ENCODE measurements around the gene CYSTM1. TPM values are rescaled to one million over a fixed set of nuclear protein-coding genes. Genes with fewer than 3 reads are reported as not detected.
A peak's percentile ranks its signal among the peaks of the same experiment; 100 is the strongest.
"Not testable (repeated sequence)": the region's sequence is repeated elsewhere in the genome, so short reads cannot be mapped to it uniquely, and the experiment has no call there.

The CYSTM1 gene
- total RNA-seq, 2 donors from 2014 or later = 7.8 to 8.8 TPM

DNA sequence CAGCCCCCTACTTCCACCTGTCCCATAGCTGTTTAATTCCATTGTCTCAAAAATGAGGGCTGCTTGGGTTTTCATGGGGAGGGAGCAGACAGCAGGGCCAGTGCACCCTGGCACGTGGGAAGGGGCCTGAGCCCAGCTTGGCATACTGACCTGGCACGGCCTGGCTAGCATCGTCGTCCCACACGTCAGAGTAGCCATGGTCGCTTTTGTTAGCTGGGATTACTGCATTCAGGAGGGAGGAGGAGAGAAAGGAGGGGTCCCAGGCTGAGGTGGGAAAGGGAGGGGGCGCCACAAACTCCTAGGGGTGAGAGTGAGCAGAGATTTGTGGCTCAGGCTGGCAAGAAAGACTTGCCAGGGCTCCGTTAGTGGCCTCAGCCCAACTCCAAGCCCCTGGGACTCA, 21.1 kb upstream of the CYSTM1 start:
- no peak for DNase-seq
- no peaks in the 10 kb centered on the region for H3K36me3 Mint-ChIP-seq (ENCODE audit: low read depth)
- peak overlapping the region; percentile 70 for H3K27ac Mint-ChIP-seq
- H3K4me1 Mint-ChIP-seq = peaks cover 10% of the 10 kb centered on the region
- ATAC-seq = no peak
- H3K9me3 ChIP-seq (ENCODE audit: control insufficient read depth, low read length, poor library complexity, severe bottlenecking) = no peaks in the 10 kb centered on the region
- H3K27me3 Mint-ChIP-seq = no peaks in the 10 kb centered on the region
- H3K4me3 Mint-ChIP-seq = no peak overlapping the region

- not testable (repeated sequence) for ATAC-seq
These were observed 20.1 kb upstream of the CYSTM1 start for GRCh38 chr5:140154710-140155381.

GRCh38 chr5:140157032-140157781, 17.8 kb upstream of the CYSTM1 start:
- peaks cover 3% of the 10 kb centered on the region for H3K36me3 Mint-ChIP-seq (ENCODE audit: low read depth)
- no peaks in the 10 kb centered on the region for H3K27me3 Mint-ChIP-seq
- H3K4me3 Mint-ChIP-seq = peak overlapping the region; percentile 71
- H3K4me1 Mint-ChIP-seq = peaks cover 9% of the 10 kb centered on the region
- ATAC-seq (peak; percentile 100), DNase-seq (peak; percentile 70 to 86 (median 75))
- no peaks in the 10 kb centered on the region for H3K9me3 ChIP-seq (ENCODE audit: control insufficient read depth, low read length, poor library complexity, severe bottlenecking)
- H3K27ac Mint-ChIP-seq = peak overlapping the region; percentile 65

More at GRCh38 chr5:140154710-140155381, 20.1 kb upstream of the CYSTM1 start:
- H3K9me3 ChIP-seq (ENCODE audit: control insufficient read depth, low read length, poor library complexity, severe bottlenecking); DNase-seq; H3K4me3 Mint-ChIP-seq; H3K27me3 Mint-ChIP-seq; H3K36me3 Mint-ChIP-seq (ENCODE audit: low read depth): not testable (repeated sequence)
- Mint-ChIP-seq H3K4me1 (peaks cover 13% of the 10 kb centered on the region), H3K27ac (peak overlapping the region; percentile 70)

- no peaks in the 10 kb centered on the region for H3K9me3 ChIP-seq (ENCODE audit: control insufficient read depth, low read length, poor library complexity, severe bottlenecking)
- Mint-ChIP-seq H3K27ac (no peak overlapping the region), H3K4me1 (peaks cover 9% of the 10 kb centered on the region), H3K36me3 (ENCODE audit: low read depth) (peaks cover 3% of the 10 kb centered on the region), H3K27me3 (peaks cover 5% of the 10 kb centered on the region), H3K4me3 (no peak overlapping the region)
- DNase-seq (no peak), ATAC-seq (no peak)
These were observed 15.7 kb upstream of the CYSTM1 start for GRCh38 chr5:140159014-140159927.

DNA sequence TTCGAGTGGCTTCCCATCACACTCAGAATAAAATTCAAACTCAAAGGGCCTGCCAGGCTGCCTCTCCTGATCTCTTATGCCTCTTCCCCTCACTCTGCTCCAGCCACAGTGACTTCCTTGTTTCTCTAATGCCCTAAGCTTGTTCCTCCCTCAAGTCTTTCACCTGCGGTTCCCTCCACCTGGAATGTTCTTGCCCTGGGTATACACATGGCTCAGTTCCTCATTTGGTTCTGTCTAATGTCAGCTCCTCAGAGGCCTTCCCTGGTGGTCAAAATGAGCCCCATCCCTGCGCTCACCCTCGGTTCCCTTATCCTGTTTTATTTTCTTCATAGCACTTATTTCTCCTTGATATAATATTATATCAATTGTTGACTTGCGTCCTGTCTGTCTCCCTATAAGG, 12.7 kb upstream of the CYSTM1 start:
- H3K9me3 ChIP-seq (ENCODE audit: control insufficient read depth, low read length, poor library complexity, severe bottlenecking) = no peaks in the 10 kb centered on the region
- H3K4me3 Mint-ChIP-seq = no peak overlapping the region
- ATAC-seq (no peak), DNase-seq (no peak)
- peaks cover 3% of the 10 kb centered on the region for H3K36me3 Mint-ChIP-seq (ENCODE audit: low read depth)
- no peak overlapping the region for H3K27ac Mint-ChIP-seq
- H3K27me3 Mint-ChIP-seq = peaks cover 5% of the 10 kb centered on the region
- H3K4me1 Mint-ChIP-seq = peaks cover 3% of the 10 kb centered on the region

DNA sequence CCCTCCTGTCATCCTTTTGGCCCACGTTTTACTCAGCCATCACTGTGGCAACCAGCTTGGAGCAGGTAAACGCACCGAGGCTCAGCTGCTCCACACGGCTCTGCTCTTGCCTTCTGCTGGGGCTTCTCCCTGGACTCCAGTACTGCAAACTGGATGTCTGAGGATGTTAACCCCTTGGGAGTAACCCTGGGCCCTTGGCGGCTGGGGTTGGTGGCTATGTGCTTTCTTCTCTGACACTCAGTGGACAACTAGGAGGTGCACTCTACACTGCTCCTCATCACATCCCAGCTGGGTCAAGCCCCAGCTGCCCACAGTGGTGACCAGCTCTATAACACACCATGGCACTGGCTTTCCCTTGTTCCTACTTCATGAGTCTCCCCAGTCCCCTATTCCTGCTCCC, 12.2 kb upstream of the CYSTM1 start:
- H3K4me1 Mint-ChIP-seq = peaks cover 3% of the 10 kb centered on the region

DNA sequence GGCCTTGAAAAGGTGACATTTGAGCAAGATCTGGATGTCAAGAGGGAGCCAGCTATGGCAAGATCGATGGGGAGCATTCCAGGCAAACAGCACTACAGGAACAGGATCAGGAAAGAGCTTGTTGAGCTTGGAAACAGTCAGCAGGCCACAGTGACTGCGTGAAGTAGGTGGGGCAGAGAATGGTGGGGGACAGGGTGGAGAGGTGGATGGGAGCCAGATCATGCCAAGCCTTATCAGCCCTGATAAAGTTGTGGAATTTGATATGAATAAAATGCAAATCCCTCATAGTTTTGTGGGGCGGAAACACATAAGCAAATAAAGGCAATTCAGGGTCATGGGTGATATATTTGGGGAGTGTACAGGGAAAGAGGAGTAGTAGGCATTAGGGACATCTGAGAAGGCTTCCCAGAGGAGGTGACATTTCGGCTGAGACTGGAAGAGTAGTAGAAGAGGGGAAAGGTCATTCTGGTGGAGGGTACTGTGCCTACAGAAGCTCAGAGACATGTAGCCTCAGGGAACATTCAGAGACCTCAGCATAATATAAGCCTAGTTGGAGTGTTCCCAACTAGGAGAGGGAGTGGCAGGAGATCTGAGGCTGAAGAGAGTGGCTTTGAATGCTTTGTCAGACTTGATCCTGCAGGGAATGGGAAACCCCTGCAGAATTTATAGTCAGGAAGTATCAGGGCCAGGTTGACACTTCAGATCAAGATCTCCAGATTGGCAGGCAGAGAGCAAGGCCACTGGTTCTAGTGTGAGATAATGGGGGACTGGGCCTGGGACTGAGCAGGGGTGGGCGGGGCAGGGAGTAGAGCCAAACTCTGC, 9.7 kb upstream of the CYSTM1 start:
- H3K9me3 ChIP-seq (ENCODE audit: control insufficient read depth, low read length, poor library complexity, severe bottlenecking) = no peaks in the 10 kb centered on the region
- H3K4me1 Mint-ChIP-seq = no peaks in the 10 kb centered on the region
- H3K36me3 Mint-ChIP-seq (ENCODE audit: low read depth) = peaks cover 3% of the 10 kb centered on the region
- H3K27ac Mint-ChIP-seq = peak overlapping the region; percentile 72
- H3K4me3 Mint-ChIP-seq = no peak overlapping the region
- DNase-seq = no peak
- no peak for ATAC-seq
- peaks cover 5% of the 10 kb centered on the region for H3K27me3 Mint-ChIP-seq

More for the DNA sequence above, 12.2 kb upstream of the CYSTM1 start:
- no peaks in the 10 kb centered on the region for H3K9me3 ChIP-seq (ENCODE audit: control insufficient read depth, low read length, poor library complexity, severe bottlenecking)
- peaks cover 3% of the 10 kb centered on the region for H3K36me3 Mint-ChIP-seq (ENCODE audit: low read depth)
- DNase-seq (no peak), ATAC-seq (no peak)
- H3K27ac Mint-ChIP-seq = no peak overlapping the region
- H3K4me3 Mint-ChIP-seq = no peak overlapping the region
- peaks cover 5% of the 10 kb centered on the region for H3K27me3 Mint-ChIP-seq

DNA sequence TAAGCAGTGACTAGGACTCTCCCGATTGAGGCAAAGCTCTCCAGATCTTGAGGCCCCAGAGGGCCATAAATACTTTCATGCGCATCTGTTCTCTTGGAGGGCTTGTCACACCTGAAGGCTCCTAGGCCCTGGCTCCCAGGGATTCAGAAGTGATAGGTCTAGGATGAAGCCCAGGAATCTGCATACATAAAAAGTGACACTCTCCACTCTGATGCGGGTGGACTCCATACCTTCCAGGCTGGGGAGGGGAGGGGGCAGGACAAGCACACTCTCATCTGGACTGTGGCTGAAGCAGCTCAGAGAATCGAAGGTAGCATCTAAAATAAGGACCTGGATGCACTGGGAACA, 9.1 kb upstream of the CYSTM1 start:
- Mint-ChIP-seq H3K36me3 (ENCODE audit: low read depth) (no peaks in the 10 kb centered on the region), H3K4me1 (no peaks in the 10 kb centered on the region), H3K27ac (no peak overlapping the region), H3K4me3 (no peak overlapping the region), H3K27me3 (peaks cover 5% of the 10 kb centered on the region)
- H3K9me3 ChIP-seq (ENCODE audit: control insufficient read depth, low read length, poor library complexity, severe bottlenecking) = no peaks in the 10 kb centered on the region
- DNase-seq = no peak
- ATAC-seq = no peak

GRCh38 chr5:140166911-140167310, 8.1 kb upstream of the CYSTM1 start:
- peaks cover 4% of the 10 kb centered on the region for H3K36me3 Mint-ChIP-seq (ENCODE audit: low read depth)
- H3K27me3 Mint-ChIP-seq = peaks cover 5% of the 10 kb centered on the region
- H3K27ac Mint-ChIP-seq = no peak overlapping the region
- H3K4me3 Mint-ChIP-seq = no peak overlapping the region
- no peaks in the 10 kb centered on the region for H3K9me3 ChIP-seq (ENCODE audit: control insufficient read depth, low read length, poor library complexity, severe bottlenecking)
- H3K4me1 Mint-ChIP-seq = no peaks in the 10 kb centered on the region
- ATAC-seq (no peak), DNase-seq (no peak)

DNA sequence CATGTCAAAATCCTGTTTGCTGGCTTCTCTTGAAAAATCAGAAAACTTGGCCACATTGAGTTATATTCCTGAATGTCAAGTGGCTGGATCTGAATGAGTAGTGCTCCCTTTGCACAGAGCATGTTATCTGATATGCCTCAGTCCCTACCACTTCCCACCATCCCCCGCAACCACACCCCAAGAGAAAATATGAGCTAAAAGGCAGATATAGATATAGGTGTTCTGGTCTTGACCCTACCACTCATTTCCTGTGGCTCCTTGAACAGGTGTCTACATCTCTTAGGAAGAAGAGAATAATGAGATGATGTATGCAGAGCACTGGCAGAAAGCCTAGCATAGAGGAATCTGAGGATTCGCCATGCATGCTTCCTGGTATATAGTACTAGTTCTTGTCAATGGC, 6.6 kb upstream of the CYSTM1 start:
- no peak for ATAC-seq
- Mint-ChIP-seq H3K27ac (no peak overlapping the region), H3K36me3 (ENCODE audit: low read depth) (peaks cover 4% of the 10 kb centered on the region), H3K4me3 (no peak overlapping the region), H3K27me3 (no peaks in the 10 kb centered on the region), H3K4me1 (no peaks in the 10 kb centered on the region)
- DNase-seq = no peak
- H3K9me3 ChIP-seq (ENCODE audit: control insufficient read depth, low read length, poor library complexity, severe bottlenecking) = peaks cover 2% of the 10 kb centered on the region

DNA sequence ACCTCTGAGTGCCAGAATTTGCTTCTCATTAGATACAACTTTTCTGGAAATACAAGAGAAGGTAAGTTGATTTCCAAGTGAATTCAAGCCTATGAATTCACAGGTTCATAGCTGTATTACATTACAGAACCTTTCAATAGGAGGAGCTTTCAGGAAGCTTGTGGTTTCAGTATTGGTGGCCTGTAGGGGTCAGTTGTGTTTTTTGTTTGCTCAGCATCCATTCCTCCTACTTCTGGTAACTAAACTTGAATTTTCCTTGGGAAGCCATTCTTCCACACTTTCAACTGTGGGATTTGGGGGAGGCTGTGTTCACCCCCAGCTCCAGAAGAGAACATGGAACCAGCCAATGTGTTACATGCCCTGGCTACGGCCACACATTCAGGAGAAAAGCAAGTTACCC, 5.6 kb upstream of the CYSTM1 start:
- H3K4me3 Mint-ChIP-seq = no peak overlapping the region
- peaks cover 4% of the 10 kb centered on the region for H3K36me3 Mint-ChIP-seq (ENCODE audit: low read depth)
- no peak overlapping the region for H3K27ac Mint-ChIP-seq
- H3K4me1 Mint-ChIP-seq = no peaks in the 10 kb centered on the region
- H3K9me3 ChIP-seq (ENCODE audit: control insufficient read depth, low read length, poor library complexity, severe bottlenecking) = peaks cover 2% of the 10 kb centered on the region
- H3K27me3 Mint-ChIP-seq = no peaks in the 10 kb centered on the region
- ATAC-seq (no peak), DNase-seq (no peak)

DNA sequence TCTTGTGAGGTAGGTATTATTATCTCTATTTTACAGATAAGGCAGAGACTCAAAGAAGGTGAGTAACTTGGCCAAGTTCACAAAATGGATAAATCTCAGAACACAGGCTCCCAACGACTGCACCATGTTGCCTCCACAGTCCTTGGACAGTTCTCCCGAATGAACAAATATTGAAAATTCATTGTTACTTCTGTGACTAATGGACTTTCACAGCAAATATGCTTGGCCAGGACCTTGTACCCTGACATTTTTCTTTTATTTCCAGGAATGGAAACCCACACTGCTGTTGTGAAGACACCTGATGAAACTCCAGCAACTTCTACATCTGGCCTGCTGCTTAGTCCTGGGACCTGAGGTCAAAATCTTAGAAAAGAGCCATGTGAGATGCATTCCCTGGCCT, 2.5 kb upstream of the CYSTM1 start:
- Mint-ChIP-seq H3K36me3 (ENCODE audit: low read depth) (peaks cover 7% of the 10 kb centered on the region), H3K27me3 (no peaks in the 10 kb centered on the region), H3K4me3 (no peak overlapping the region), H3K4me1 (peaks cover 9% of the 10 kb centered on the region), H3K27ac (no peak overlapping the region)
- no peak for DNase-seq
- ATAC-seq = no peak
- peaks cover 2% of the 10 kb centered on the region for H3K9me3 ChIP-seq (ENCODE audit: control insufficient read depth, low read length, poor library complexity, severe bottlenecking)
